Keratinocyte (primary cell): Measurements from ENCODE around the gene KRT38.

ENCODE experiments used
- CTCF ChIP-seq, 3 experiments: IDR thresholded peaks in 1 of 3; conservative IDR thresholded peaks in 1 of 3; optimal IDR thresholded peaks in 1 of 3; 2 replicates in 2 of 3; 3 replicates in 1 of 3; pipeline versions ENCODE3 to v1.5.1; 2011; ENCODE audit warnings: low read length in 3 of 3, mild to moderate bottlenecking in 3 of 3, moderate library complexity in 2 of 3, control low read depth in 1 of 3, inconsistent platforms in 1 of 3; ENCODE audit not compliant: insufficient read depth in 2 of 3; ENCODE audit errors: extremely low read depth in 1 of 3
- EZH2 ChIP-seq: IDR thresholded peaks from one replicate; pipeline ENCODE4 v1.6.1; 2012; ENCODE audit warnings: inconsistent platforms, mild to moderate bottlenecking, low read length, moderate library complexity

DNA sequence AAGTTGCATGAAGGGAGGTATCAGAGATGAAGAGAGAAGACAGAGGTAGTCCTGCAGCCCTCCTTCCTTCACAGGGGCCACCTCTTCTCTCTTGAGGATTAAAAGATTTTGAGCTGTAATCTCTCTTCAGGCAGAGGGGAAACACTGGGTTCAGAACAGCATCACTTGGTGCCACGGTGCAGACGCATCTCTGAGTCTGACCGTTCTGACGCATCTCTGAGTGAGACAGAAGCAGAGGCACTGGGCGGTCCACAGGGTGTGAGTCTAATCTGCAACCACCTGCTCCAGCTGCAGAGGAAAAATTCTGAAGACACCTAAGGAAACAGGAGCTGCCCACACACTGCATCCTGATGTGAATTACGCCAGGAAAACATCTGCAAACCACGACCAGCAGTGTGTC is 11.1 kb downstream of the KRT38 start:
- TF ChIP-seq CTCF (optimal IDR thresholded peaks at IDR 0.05 in 1 of 3, IDR thresholded peaks at IDR 0.05 in 1 of 3, conservative IDR thresholded peaks at IDR 0.05 in 1 of 3; ENCODE audit: extremely low read depth in 1 of 3, insufficient read depth in 2 of 3, low read length in 3 of 3) (no peak), EZH2 (no peak)
